HG03095 (cell line): ENCODE measurements around the gene ZC3H15.
"Not testable (repeated sequence)": the region's sequence is repeated elsewhere in the genome, so short reads cannot be mapped to it uniquely, and the experiment has no call there.

Experiments used
- ATAC-seq: cut with Tn5 transposase; IDR thresholded peaks from one replicate; pipeline ENCODE4 v1.9.1; 2021; ENCODE audit warnings: moderate library complexity; ENCODE audit not compliant: unreplicated experiment

Gene ZC3H15

GRCh38 chr2:186493564-186494085 is 7.6 kb downstream of the ZC3H15 start:
- ATAC-seq = no peak

GRCh38 chr2:186496401-186496800 is 10.3 kb downstream of the ZC3H15 start:
- no peak for ATAC-seq

GRCh38 chr2:186497928-186498327 is 11.9 kb downstream of the ZC3H15 start:
- ATAC-seq = no peak

- no peak for ATAC-seq
These were observed 12.8 kb downstream of the ZC3H15 start for GRCh38 chr2:186498834-186499233.

GRCh38 chr2:186503827-186504606 is 18.0 kb downstream of the ZC3H15 start:
- ATAC-seq = no peak

- no peak for ATAC-seq
These were observed 22.2 kb downstream of the ZC3H15 start for GRCh38 chr2:186508263-186508662.

GRCh38 chr2:186515376-186515775 is 29.3 kb downstream of the ZC3H15 start:
- ATAC-seq = no peak

GRCh38 chr2:186516396-186516795 is 30.3 kb downstream of the ZC3H15 start:
- ATAC-seq = no peak

GRCh38 chr2:186517090-186517489 is 31.0 kb downstream of the ZC3H15 start:
- no peak for ATAC-seq

- ATAC-seq = no peak
These were observed 32.2 kb downstream of the ZC3H15 start for GRCh38 chr2:186518291-186518690.

GRCh38 chr2:186518945-186519344 is 32.9 kb downstream of the ZC3H15 start:
- no peak for ATAC-seq

- ATAC-seq = not testable (repeated sequence)
These were observed 35.6 kb downstream of the ZC3H15 start for GRCh38 chr2:186521570-186522153.

- no peak for ATAC-seq
These were observed 36.4 kb downstream of the ZC3H15 start for GRCh38 chr2:186522450-186522849.

- ATAC-seq = no peak
These were observed 37.7 kb downstream of the ZC3H15 start for GRCh38 chr2:186523791-186524190.

GRCh38 chr2:186526281-186526680 is 40.2 kb downstream of the ZC3H15 start:
- no peak for ATAC-seq

GRCh38 chr2:186530314-186530713 is 44.3 kb downstream of the ZC3H15 start:
- no peak for ATAC-seq

- no peak for ATAC-seq
These were observed 45.3 kb downstream of the ZC3H15 start for GRCh38 chr2:186531257-186531775.

- no peak for ATAC-seq
These were observed 46.8 kb downstream of the ZC3H15 start for GRCh38 chr2:186532891-186533290.

GRCh38 chr2:186533717-186534116 is 47.7 kb downstream of the ZC3H15 start:
- no peak for ATAC-seq

GRCh38 chr2:186534406-186534805 is 48.3 kb downstream of the ZC3H15 start:
- ATAC-seq = no peak

- no peak for ATAC-seq
These were observed 49.8 kb downstream of the ZC3H15 start for GRCh38 chr2:186535861-186536260.

- ATAC-seq = no peak
These were observed 51.0 kb downstream of the ZC3H15 start for GRCh38 chr2:186537019-186537418.
